HUES6 (cell line): ENCODE data around the gene TSPYL4.
A peak's percentile ranks its signal among the peaks of the same experiment; 100 is the strongest.

ENCODE experiments used
- H3K27ac ChIP-seq: 2 replicates; pipeline ENCODE4 v1.7.0; 2013; ENCODE audit warnings: low read depth, mild to moderate bottlenecking, low read length, inconsistent platforms
- H3K27me3 ChIP-seq: 2 replicates; pipeline ENCODE4 v1.6.1; 2013; ENCODE audit warnings: low read length; ENCODE audit not compliant: control insufficient read depth, insufficient read depth
- H3K36me3 ChIP-seq: 2 replicates; pipeline ENCODE4 v1.6.1; 2013; ENCODE audit warnings: low read length; ENCODE audit not compliant: control insufficient read depth, insufficient read depth
- H3K4me1 ChIP-seq: 2 replicates; pipeline ENCODE4 v1.6.1; 2013; ENCODE audit warnings: low read length; ENCODE audit not compliant: control insufficient read depth, insufficient read depth
- H3K4me3 ChIP-seq: 2 replicates; pipeline ENCODE4 v1.5.1; 2013; ENCODE audit warnings: low read depth, low read length
- H3K9ac ChIP-seq: one replicate; pipeline ENCODE4 v1.6.1; 2013; ENCODE audit warnings: mild to moderate bottlenecking, low read length
- H3K9me3 ChIP-seq: 2 replicates; pipeline ENCODE4 v1.6.1; 2013; ENCODE audit warnings: low read depth, low read length; ENCODE audit not compliant: control insufficient read depth, insufficient read depth

TSPYL4 gene

GRCh38 chr6:116251568-116252384 is 2.1 kb downstream of the TSPYL4 start:
- 0 out of 2 replicates have a peak overlapping the region, but pooled peaks have one; percentile 12 for H3K27ac ChIP-seq
- H3K4me3 ChIP-seq = peak overlapping the region; percentile 95
- H3K9me3 ChIP-seq = no peaks in the 10 kb centered on the region

GRCh38 chr6:116248577-116248976 is 5.3 kb downstream of the TSPYL4 start:
- Histone ChIP-seq H3K36me3 (peaks cover 8% of the 10 kb centered on the region), H3K4me1 (peaks cover 32% of the 10 kb centered on the region), H3K9ac (no peak overlapping the region), H3K4me3 (no peak overlapping the region), H3K27ac (no peak overlapping the region), H3K9me3 (no peaks in the 10 kb centered on the region), H3K27me3 (no peaks in the 10 kb centered on the region)

More at GRCh38 chr6:116251568-116252384, 2.1 kb downstream of the TSPYL4 start:
- Histone ChIP-seq H3K9ac (peak overlapping the region; percentile 48), H3K4me1 (peaks cover 37% of the 10 kb centered on the region), H3K27me3 (no peaks in the 10 kb centered on the region), H3K36me3 (peaks cover 5% of the 10 kb centered on the region)

GRCh38 chr6:116247285-116247684 is 6.6 kb downstream of the TSPYL4 start:
- Histone ChIP-seq H3K4me3 (no peak overlapping the region), H3K36me3 (peaks cover 8% of the 10 kb centered on the region), H3K9me3 (no peaks in the 10 kb centered on the region), H3K27me3 (no peaks in the 10 kb centered on the region), H3K4me1 (peaks cover 22% of the 10 kb centered on the region), H3K9ac (no peak overlapping the region), H3K27ac (no peak overlapping the region)

GRCh38 chr6:116246089-116246488 is 7.8 kb downstream of the TSPYL4 start:
- H3K4me1 ChIP-seq = peaks cover 10% of the 10 kb centered on the region
- no peaks in the 10 kb centered on the region for H3K9me3 ChIP-seq
- H3K27me3 ChIP-seq = no peaks in the 10 kb centered on the region
- peaks cover 3% of the 10 kb centered on the region; the same call in 1 of the 2 replicates for H3K36me3 ChIP-seq
- no peak overlapping the region for H3K27ac ChIP-seq
- H3K9ac ChIP-seq = no peak overlapping the region
- no peak overlapping the region for H3K4me3 ChIP-seq

- Histone ChIP-seq H3K9ac (no peak overlapping the region), H3K4me1 (no peaks in the 10 kb centered on the region), H3K9me3 (no peaks in the 10 kb centered on the region), H3K36me3 (peaks cover 5% of the 10 kb centered on the region; the same call in 1 of the 2 replicates), H3K27me3 (no peaks in the 10 kb centered on the region), H3K4me3 (no peak overlapping the region), H3K27ac (no peak overlapping the region)
These were observed 9.6 kb downstream of the TSPYL4 start for GRCh38 chr6:116244284-116244683.

- no peak overlapping the region for H3K4me3 ChIP-seq
- H3K4me1 ChIP-seq = no peaks in the 10 kb centered on the region
- no peaks in the 10 kb centered on the region for H3K27me3 ChIP-seq
- H3K36me3 ChIP-seq = peaks cover 20% of the 10 kb centered on the region
- no peaks in the 10 kb centered on the region for H3K9me3 ChIP-seq
- no peak overlapping the region for H3K27ac ChIP-seq
- H3K9ac ChIP-seq = no peak overlapping the region
These were observed 14.0 kb downstream of the TSPYL4 start for GRCh38 chr6:116239856-116240255.

GRCh38 chr6:116239256-116239655 is 14.6 kb downstream of the TSPYL4 start:
- Histone ChIP-seq H3K9me3 (no peaks in the 10 kb centered on the region), H3K9ac (no peak overlapping the region), H3K27ac (no peak overlapping the region), H3K27me3 (no peaks in the 10 kb centered on the region), H3K4me1 (no peaks in the 10 kb centered on the region), H3K4me3 (no peak overlapping the region), H3K36me3 (peaks cover 20% of the 10 kb centered on the region)

GRCh38 chr6:116238083-116238482 is 15.8 kb downstream of the TSPYL4 start:
- Histone ChIP-seq H3K9me3 (no peaks in the 10 kb centered on the region), H3K27ac (no peak overlapping the region), H3K4me1 (no peaks in the 10 kb centered on the region), H3K4me3 (no peak overlapping the region), H3K27me3 (no peaks in the 10 kb centered on the region), H3K36me3 (peaks cover 18% of the 10 kb centered on the region), H3K9ac (no peak overlapping the region)

- no peaks in the 10 kb centered on the region for H3K9me3 ChIP-seq
- H3K9ac ChIP-seq = no peak overlapping the region
- H3K4me3 ChIP-seq = no peak overlapping the region
- H3K27ac ChIP-seq = no peak overlapping the region
- H3K27me3 ChIP-seq = no peaks in the 10 kb centered on the region
- H3K36me3 ChIP-seq = peaks cover 18% of the 10 kb centered on the region
- no peaks in the 10 kb centered on the region for H3K4me1 ChIP-seq
These were observed 19.2 kb downstream of the TSPYL4 start for GRCh38 chr6:116234689-116235088.

- Histone ChIP-seq H3K27me3 (no peaks in the 10 kb centered on the region), H3K4me3 (peak overlapping the region; percentile 10), H3K27ac (no peak overlapping the region), H3K4me1 (no peaks in the 10 kb centered on the region; the same call in 1 of the 2 replicates), H3K9me3 (no peaks in the 10 kb centered on the region), H3K36me3 (no peaks in the 10 kb centered on the region), H3K9ac (no peak overlapping the region)
These were observed 24.5 kb downstream of the TSPYL4 start for GRCh38 chr6:116229287-116229913.

GRCh38 chr6:116223355-116223754 is 30.5 kb downstream of the TSPYL4 start:
- peaks cover 7% of the 10 kb centered on the region for H3K4me1 ChIP-seq
- no peaks in the 10 kb centered on the region for H3K9me3 ChIP-seq
- H3K9ac ChIP-seq = no peak overlapping the region
- no peak overlapping the region for H3K4me3 ChIP-seq
- H3K27me3 ChIP-seq = no peaks in the 10 kb centered on the region
- H3K36me3 ChIP-seq = no peaks in the 10 kb centered on the region
- peak overlapping the region; percentile 40; the same call in 1 of the 2 replicates for H3K27ac ChIP-seq
